PC-3 (cell line): Measurements from ENCODE around the gene MACROH2A1.

Source experiments
- CTCF ChIP-seq: fragments of 300-600 bp; sonication (generic); conservative IDR thresholded peaks from 2 replicates; pipeline ENCODE4 v1.5.1; 2017; ENCODE audit warnings: antibody characterized with exemption, low read depth, mild to moderate bottlenecking, low read length
- EZH2 ChIP-seq: fragments of 300-600 bp; sonication (generic); IDR thresholded peaks from one replicate; pipeline ENCODE4 v1.6.1; 2017; ENCODE audit warnings: antibody characterized with exemption, mild to moderate bottlenecking, low read length; ENCODE audit not compliant: unreplicated experiment
- EZH2phosphoT487 ChIP-seq: fragments of 300-600 bp; sonication (generic); IDR thresholded peaks from 2 replicates; pipeline ENCODE4 v1.6.1; 2018; ENCODE audit warnings: mild to moderate bottlenecking, antibody characterized with exemption, low read length, borderline replicate concordance

GRCh38 chr5:135357685-135358084, 41.3 kb downstream of the MACROH2A1 start:
- no peak for TF ChIP-seq CTCF
- TF ChIP-seq EZH2: no peak
- TF ChIP-seq EZH2phosphoT487: no peak
